ENCODE measurements around the gene TBC1D10B. TPM values are rescaled to one million over a fixed set of nuclear protein-coding genes. Genes with fewer than 3 reads are reported as not detected.

The TBC1D10B gene
- total and polyA plus RNA-seq, 9 of the 15 experiments (the other 6 are each of a cell fraction or from before 2014, with no cell fraction given), result 2.2 to 55.4 (median 17.5) TPM

DNA sequence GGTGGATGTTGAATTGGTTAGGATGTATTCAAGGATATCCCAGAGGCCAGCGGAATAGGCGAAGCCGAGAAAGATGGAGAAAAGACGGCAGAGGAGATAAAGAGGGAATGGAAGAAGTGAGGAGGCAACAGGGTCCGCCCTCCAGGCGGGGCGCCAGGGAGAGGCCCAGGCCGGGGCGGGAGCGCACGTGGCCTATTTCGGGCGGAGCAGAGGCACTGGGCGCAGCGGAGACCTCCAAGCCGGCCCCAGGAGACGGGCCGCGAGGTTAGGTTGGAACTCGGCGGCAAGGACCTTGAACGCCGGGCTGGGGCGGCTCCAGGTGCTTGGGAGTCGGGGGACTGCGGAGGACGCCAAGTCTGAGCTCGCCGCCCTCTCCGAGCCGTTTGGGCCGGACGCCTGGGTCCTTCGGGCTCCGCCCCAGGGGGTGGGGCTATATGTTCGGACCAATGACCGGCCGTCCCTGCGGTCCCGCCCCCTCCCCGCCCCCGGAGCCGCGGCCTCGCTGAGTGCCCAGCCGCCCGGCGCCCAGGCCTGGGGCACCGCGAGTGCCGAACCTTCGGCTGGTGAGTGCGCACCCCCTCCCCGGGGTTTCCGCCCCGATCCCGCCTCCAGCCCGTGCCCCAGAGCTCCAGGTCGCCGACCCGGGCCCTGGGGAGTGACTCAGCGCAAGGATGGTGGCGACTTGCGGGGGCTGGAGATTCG, 37.0 kb upstream of the TBC1D10B start, which contains the start of gene ZNF771 (continued):
- TF ChIP-seq RBBP5 (IDR thresholded peaks at IDR 0.05; ENCODE audit: borderline replicate concordance, insufficient read depth, low read length, poor library complexity, severe bottlenecking), result no peak
- no peak for TF ChIP-seq PCBP2 (IDR thresholded peaks at IDR 0.05; ENCODE audit: low read depth, low read length, poor library complexity, severe bottlenecking)
- TF ChIP-seq MECOM (CRISPR knock-in tag; IDR thresholded peaks at IDR 0.05), result no peak
- peak; percentile 24; the same call in 1 of the 2 replicates for TF ChIP-seq NCOA1 (IDR thresholded peaks at IDR 0.05; ENCODE audit: low read depth)
- TF ChIP-seq, protein P1, sequence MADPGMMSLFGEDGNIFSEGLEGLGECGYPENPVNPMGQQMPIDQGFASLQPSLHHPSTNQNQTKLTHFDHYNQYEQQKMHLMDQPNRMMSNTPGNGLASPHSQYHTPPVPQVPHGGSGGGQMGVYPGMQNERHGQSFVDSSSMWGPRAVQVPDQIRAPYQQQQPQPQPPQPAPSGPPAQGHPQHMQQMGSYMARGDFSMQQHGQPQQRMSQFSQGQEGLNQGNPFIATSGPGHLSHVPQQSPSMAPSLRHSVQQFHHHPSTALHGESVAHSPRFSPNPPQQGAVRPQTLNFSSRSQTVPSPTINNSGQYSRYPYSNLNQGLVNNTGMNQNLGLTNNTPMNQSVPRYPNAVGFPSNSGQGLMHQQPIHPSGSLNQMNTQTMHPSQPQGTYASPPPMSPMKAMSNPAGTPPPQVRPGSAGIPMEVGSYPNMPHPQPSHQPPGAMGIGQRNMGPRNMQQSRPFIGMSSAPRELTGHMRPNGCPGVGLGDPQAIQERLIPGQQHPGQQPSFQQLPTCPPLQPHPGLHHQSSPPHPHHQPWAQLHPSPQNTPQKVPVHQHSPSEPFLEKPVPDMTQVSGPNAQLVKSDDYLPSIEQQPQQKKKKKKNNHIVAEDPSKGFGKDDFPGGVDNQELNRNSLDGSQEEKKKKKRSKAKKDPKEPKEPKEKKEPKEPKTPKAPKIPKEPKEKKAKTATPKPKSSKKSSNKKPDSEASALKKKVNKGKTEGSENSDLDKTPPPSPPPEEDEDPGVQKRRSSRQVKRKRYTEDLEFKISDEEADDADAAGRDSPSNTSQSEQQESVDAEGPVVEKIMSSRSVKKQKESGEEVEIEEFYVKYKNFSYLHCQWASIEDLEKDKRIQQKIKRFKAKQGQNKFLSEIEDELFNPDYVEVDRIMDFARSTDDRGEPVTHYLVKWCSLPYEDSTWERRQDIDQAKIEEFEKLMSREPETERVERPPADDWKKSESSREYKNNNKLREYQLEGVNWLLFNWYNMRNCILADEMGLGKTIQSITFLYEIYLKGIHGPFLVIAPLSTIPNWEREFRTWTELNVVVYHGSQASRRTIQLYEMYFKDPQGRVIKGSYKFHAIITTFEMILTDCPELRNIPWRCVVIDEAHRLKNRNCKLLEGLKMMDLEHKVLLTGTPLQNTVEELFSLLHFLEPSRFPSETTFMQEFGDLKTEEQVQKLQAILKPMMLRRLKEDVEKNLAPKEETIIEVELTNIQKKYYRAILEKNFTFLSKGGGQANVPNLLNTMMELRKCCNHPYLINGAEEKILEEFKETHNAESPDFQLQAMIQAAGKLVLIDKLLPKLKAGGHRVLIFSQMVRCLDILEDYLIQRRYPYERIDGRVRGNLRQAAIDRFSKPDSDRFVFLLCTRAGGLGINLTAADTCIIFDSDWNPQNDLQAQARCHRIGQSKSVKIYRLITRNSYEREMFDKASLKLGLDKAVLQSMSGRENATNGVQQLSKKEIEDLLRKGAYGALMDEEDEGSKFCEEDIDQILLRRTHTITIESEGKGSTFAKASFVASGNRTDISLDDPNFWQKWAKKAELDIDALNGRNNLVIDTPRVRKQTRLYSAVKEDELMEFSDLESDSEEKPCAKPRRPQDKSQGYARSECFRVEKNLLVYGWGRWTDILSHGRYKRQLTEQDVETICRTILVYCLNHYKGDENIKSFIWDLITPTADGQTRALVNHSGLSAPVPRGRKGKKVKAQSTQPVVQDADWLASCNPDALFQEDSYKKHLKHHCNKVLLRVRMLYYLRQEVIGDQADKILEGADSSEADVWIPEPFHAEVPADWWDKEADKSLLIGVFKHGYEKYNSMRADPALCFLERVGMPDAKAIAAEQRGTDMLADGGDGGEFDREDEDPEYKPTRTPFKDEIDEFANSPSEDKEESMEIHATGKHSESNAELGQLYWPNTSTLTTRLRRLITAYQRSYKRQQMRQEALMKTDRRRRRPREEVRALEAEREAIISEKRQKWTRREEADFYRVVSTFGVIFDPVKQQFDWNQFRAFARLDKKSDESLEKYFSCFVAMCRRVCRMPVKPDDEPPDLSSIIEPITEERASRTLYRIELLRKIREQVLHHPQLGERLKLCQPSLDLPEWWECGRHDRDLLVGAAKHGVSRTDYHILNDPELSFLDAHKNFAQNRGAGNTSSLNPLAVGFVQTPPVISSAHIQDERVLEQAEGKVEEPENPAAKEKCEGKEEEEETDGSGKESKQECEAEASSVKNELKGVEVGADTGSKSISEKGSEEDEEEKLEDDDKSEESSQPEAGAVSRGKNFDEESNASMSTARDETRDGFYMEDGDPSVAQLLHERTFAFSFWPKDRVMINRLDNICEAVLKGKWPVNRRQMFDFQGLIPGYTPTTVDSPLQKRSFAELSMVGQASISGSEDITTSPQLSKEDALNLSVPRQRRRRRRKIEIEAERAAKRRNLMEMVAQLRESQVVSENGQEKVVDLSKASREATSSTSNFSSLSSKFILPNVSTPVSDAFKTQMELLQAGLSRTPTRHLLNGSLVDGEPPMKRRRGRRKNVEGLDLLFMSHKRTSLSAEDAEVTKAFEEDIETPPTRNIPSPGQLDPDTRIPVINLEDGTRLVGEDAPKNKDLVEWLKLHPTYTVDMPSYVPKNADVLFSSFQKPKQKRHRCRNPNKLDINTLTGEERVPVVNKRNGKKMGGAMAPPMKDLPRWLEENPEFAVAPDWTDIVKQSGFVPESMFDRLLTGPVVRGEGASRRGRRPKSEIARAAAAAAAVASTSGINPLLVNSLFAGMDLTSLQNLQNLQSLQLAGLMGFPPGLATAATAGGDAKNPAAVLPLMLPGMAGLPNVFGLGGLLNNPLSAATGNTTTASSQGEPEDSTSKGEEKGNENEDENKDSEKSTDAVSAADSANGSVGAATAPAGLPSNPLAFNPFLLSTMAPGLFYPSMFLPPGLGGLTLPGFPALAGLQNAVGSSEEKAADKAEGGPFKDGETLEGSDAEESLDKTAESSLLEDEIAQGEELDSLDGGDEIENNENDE (IDR thresholded peaks at IDR 0.05; ENCODE audit: low read depth, low read length), result no peak
- TF ChIP-seq, protein P2, sequence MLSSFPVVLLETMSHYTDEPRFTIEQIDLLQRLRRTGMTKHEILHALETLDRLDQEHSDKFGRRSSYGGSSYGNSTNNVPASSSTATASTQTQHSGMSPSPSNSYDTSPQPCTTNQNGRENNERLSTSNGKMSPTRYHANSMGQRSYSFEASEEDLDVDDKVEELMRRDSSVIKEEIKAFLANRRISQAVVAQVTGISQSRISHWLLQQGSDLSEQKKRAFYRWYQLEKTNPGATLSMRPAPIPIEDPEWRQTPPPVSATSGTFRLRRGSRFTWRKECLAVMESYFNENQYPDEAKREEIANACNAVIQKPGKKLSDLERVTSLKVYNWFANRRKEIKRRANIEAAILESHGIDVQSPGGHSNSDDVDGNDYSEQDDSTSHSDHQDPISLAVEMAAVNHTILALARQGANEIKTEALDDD (IDR thresholded peaks at IDR 0.05), result no peak
- TF ChIP-seq IFI16 (CRISPR knock-in tag; IDR thresholded peaks at IDR 0.05), result no peak
- no peak for TF ChIP-seq FIP1L1 (IDR thresholded peaks at IDR 0.05; ENCODE audit: low read depth, low read length, poor library complexity, severe bottlenecking)
- no peak for TF ChIP-seq E2F3 (CRISPR knock-in tag; IDR thresholded peaks at IDR 0.05)
- TF ChIP-seq ZNF184 (CRISPR knock-in tag; IDR thresholded peaks at IDR 0.05), result no peak
- TF ChIP-seq ZNF507 (tag; conservative IDR thresholded peaks at IDR 0.05), result no peak
- TF ChIP-seq, protein P3, sequence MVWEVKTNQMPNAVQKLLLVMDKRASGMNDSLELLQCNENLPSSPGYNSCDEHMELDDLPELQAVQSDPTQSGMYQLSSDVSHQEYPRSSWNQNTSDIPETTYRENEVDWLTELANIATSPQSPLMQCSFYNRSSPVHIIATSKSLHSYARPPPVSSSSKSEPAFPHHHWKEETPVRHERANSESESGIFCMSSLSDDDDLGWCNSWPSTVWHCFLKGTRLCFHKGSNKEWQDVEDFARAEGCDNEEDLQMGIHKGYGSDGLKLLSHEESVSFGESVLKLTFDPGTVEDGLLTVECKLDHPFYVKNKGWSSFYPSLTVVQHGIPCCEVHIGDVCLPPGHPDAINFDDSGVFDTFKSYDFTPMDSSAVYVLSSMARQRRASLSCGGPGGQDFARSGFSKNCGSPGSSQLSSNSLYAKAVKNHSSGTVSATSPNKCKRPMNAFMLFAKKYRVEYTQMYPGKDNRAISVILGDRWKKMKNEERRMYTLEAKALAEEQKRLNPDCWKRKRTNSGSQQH (CRISPR knock-in tag; IDR thresholded peaks at IDR 0.05), result no peak
- no peak for TF ChIP-seq CBX2 (IDR thresholded peaks at IDR 0.05; ENCODE audit: insufficient read depth, low read length, poor library complexity, severe bottlenecking)

Measured in K562 (cell line).